A673 (cell line): Measurements from ENCODE around the gene HDAC4. TPM values are rescaled to one million over a fixed set of nuclear protein-coding genes. Genes with fewer than 3 reads are reported as not detected.

Experiments used
- BruUV-seq: library from RNA; stranded (reverse); fragments of 400-500 nt; replicated peaks from 2 replicates; lab custom pipeline; 2021; lab: Mats Ljungman, UMichigan
- CTCF ChIA-PET: fragments of 300-600 bp; sonication (Branson Sonifier 250); formaldehyde crosslinking; loops from one replicate; lab custom pipeline; 2022; ENCODE audit warnings: antibody characterized with exemption; lab: Charles Lee
- POLR2A ChIA-PET: fragments of 300-600 bp; sonication (Branson Sonifier 250); formaldehyde crosslinking; loops from one replicate; lab custom pipeline; 2022; ENCODE audit warnings: antibody characterized with exemption; ENCODE audit not compliant: low non-redundant PET; lab: Charles Lee
- DNase-seq: peaks from one replicate; pipeline ENCODE4 v3.0.0-alpha.2; 2015; ENCODE audit warnings: low spot score
- H3K27ac ChIP-seq: fragments of 200-600 bp; sonication (generic); 2 replicates; pipeline ENCODE4 v1.5.1; 2016; ENCODE audit warnings: mixed run types, low read depth, mild to moderate bottlenecking, mixed read lengths, antibody characterized with exemption, low read length; ENCODE audit not compliant: poor library complexity, severe bottlenecking
- H3K27me3 ChIP-seq: fragments of 200-600 bp; sonication (generic); replicated peaks from 2 replicates; pipeline ENCODE4 v1.6.1; 2017; ENCODE audit warnings: mixed run types, low read depth, mild to moderate bottlenecking, mixed read lengths, antibody characterized with exemption, low read length; ENCODE audit not compliant: insufficient read depth, poor library complexity
- H3K36me3 ChIP-seq: fragments of 200-600 bp; sonication (generic); 2 replicates; pipeline ENCODE4 v1.6.1; 2016; ENCODE audit warnings: mixed run types, mild to moderate bottlenecking, mixed read lengths, antibody characterized with exemption, low read length; ENCODE audit not compliant: insufficient read depth, poor library complexity, severe bottlenecking
- H3K4me1 ChIP-seq: fragments of 200-600 bp; sonication (generic); 2 replicates; pipeline ENCODE4 v1.6.1; 2017; ENCODE audit warnings: mixed run types, mild to moderate bottlenecking, mixed read lengths, antibody characterized with exemption, low read length; ENCODE audit not compliant: insufficient read depth, poor library complexity, severe bottlenecking
- H3K4me3 ChIP-seq: fragments of 200-600 bp; sonication (generic); 2 replicates; pipeline ENCODE4 v1.5.1; 2016; ENCODE audit warnings: low read depth, mixed run types, mild to moderate bottlenecking, mixed read lengths, low read length; ENCODE audit not compliant: poor library complexity, severe bottlenecking
- H3K9me3 ChIP-seq: fragments of 200-600 bp; sonication (generic); 2 replicates; pipeline ENCODE4 v1.6.1; 2016; ENCODE audit warnings: mixed run types, low read depth, mild to moderate bottlenecking, mixed read lengths, antibody characterized with exemption, low read length; ENCODE audit not compliant: poor library complexity, severe bottlenecking
- EZH2 ChIP-seq: fragments of 200-600 bp; sonication (generic); IDR thresholded peaks from 2 replicates; pipeline ENCODE4 v1.6.1; 2017; ENCODE audit warnings: borderline replicate concordance, low read depth, mild to moderate bottlenecking, mixed read lengths, antibody characterized with exemption, low read length; ENCODE audit not compliant: poor library complexity, severe bottlenecking
- intact Hi-C: fragments of 100-400 bp; cut with micrococcal nuclease; formaldehyde crosslinking; loops from one replicate; pipeline ENCODE4 v1.10.0; 2022; ENCODE audit not compliant: unreplicated experiment
- total RNA-seq: library from RNA; stranded (reverse); gene quantifications from 2 replicates; pipeline ENCODE4 v1.2.3, GENCODE V29; 2021
- TF ChIP-seq, protein P1 (sequence below): fragments of 300-800, 200-600 bp; sonication (generic); conservative IDR thresholded peaks from 2 replicates; pipeline ENCODE4 v1.5.1; 2017; ENCODE audit warnings: low read depth, mild to moderate bottlenecking, antibody characterized with exemption, low read length, moderate library complexity, mixed read lengths

HDAC4 gene
- total RNA-seq, 1 experiment from 2014 or later: 40.0 TPM

DNA sequence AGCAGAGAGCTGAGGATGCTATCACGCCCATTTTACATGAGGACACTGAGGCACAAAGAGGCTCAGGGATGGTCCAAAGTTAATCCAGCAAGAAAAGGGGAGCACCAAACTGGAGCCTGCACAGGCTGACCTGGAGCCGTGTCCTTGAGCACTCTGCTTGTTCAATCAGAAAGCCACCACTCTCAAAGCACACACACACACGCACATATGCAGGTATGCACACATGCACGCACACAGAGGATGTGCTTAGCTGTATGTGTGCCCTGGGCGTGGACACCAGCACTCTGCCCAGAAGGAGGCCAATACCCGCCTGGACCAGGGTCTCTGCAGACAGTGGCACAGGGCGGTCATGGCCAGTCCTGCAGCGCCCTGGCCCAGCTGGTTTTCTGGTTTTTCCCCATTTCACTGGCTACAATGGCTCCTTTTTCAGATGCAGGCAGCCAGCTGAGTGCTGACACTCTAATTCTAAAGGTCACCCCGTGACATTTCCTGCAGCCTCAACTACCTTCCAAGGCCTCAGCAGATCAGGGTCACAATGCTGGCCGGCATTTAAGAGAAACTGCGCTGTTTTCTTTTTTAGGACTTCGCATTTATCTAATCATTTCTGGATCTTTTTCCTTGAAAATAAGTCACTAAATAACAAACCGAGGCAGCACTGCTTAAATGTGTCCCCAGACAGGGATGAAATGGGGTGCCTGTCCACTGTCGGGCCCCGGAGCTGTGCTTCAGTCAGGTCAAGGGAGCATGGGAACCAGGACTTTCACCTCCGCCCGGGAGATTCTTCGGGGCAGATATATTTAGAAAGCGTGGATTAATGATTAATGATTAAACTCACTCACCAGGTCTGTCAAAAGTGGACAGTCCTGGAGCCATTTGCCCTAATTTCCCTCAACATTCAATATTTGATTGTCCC, 104.5 kb downstream of the HDAC4 start:
- intact Hi-C loops: no loop called here
- ChIA-PET CTCF (no interaction called here), POLR2A (no interaction called here)
- H3K36me3 ChIP-seq: no peaks in the 10 kb centered on the region
- no peak for DNase-seq
- peaks cover 7% of the 10 kb centered on the region for H3K4me1 ChIP-seq
- BruUV-seq: no TSS peak
- TF ChIP-seq, protein P1, sequence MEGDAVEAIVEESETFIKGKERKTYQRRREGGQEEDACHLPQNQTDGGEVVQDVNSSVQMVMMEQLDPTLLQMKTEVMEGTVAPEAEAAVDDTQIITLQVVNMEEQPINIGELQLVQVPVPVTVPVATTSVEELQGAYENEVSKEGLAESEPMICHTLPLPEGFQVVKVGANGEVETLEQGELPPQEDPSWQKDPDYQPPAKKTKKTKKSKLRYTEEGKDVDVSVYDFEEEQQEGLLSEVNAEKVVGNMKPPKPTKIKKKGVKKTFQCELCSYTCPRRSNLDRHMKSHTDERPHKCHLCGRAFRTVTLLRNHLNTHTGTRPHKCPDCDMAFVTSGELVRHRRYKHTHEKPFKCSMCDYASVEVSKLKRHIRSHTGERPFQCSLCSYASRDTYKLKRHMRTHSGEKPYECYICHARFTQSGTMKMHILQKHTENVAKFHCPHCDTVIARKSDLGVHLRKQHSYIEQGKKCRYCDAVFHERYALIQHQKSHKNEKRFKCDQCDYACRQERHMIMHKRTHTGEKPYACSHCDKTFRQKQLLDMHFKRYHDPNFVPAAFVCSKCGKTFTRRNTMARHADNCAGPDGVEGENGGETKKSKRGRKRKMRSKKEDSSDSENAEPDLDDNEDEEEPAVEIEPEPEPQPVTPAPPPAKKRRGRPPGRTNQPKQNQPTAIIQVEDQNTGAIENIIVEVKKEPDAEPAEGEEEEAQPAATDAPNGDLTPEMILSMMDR: no peak
- TF ChIP-seq EZH2: no peak
- H3K27ac ChIP-seq: no peak overlapping the region
- H3K4me3 ChIP-seq: no peak overlapping the region
- no peaks in the 10 kb centered on the region for H3K27me3 ChIP-seq
- no peaks in the 10 kb centered on the region for H3K9me3 ChIP-seq

DNA sequence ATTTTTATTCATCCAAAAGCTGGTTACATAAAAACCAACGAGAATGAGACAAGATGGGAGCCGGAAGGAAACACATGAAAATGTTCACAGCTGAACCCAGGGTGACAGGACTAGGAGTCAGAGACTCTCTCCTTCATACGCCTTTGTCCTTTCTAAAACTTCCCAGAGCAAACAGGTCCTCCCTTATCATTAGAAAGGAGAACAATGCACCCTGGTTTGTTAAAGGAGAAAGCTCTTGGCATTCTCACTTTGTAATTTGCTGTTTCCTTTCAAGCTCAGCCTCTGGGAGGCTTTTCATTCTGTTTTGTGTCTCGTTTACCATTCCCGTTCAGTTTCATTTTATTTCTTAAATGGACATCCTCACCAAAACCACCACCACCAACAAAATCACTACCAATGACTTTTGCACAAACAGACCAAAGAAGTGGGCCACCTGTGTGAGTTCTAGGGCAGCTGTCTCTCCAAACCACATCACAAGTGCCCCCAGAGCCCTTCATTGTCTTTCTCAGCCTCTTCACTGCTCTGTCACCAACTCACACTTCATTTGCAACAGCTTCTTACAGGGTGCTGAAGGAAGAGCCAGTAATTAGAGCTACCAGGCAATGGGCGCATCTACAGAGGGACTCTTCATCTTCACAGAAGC, 105.3 kb downstream of the HDAC4 start:
- POLR2A ChIA-PET: no interaction called here
- H3K4me3 ChIP-seq: no peak overlapping the region
- H3K27me3 ChIP-seq: no peaks in the 10 kb centered on the region
- no TSS peak for BruUV-seq
- intact Hi-C loops: no loop called here
- no peak overlapping the region for H3K27ac ChIP-seq
- no peak for DNase-seq
- CTCF ChIA-PET: no interaction called here
- H3K36me3 ChIP-seq: no peaks in the 10 kb centered on the region
- peaks cover 15% of the 10 kb centered on the region for H3K4me1 ChIP-seq
- H3K9me3 ChIP-seq: no peaks in the 10 kb centered on the region
- TF ChIP-seq, protein P1: no peak
- no peak for TF ChIP-seq EZH2

DNA sequence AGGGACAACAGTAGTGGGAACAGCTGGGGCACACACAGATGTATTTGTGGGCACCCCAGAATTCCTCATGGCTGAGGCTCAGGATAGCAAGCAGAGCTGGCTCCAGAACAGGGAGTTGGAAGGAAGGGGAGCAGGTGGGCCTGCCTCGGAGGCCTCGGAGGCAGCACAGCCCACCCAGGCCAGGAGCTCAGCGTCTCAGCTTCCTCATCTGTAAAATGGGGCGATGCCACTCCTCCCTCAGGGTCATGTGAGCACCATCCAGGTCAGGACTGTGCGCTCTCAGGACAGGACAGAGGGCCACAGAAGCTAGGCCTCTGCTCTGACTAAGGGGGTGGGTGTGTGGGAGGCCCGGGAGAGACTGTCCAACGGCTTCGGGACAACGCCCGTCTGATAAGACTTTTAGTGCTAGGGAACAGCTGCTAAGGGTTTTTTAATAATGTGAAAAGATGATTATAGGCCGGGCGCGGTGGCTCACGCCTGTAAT, 106.2 kb downstream of the HDAC4 start:
- POLR2A ChIA-PET: no interaction called here
- DNase-seq: no peak
- H3K9me3 ChIP-seq: no peaks in the 10 kb centered on the region
- no peak overlapping the region for H3K27ac ChIP-seq
- intact Hi-C loops: no loop called here
- peaks cover 23% of the 10 kb centered on the region for H3K4me1 ChIP-seq
- H3K4me3 ChIP-seq: no peak overlapping the region
- BruUV-seq: no TSS peak
- H3K27me3 ChIP-seq: no peaks in the 10 kb centered on the region
- CTCF ChIA-PET: no interaction called here
- TF ChIP-seq, protein P1: no peak
- TF ChIP-seq EZH2: no peak
- no peaks in the 10 kb centered on the region for H3K36me3 ChIP-seq
